HG02623 (cell line): ENCODE measurements around the gene CD33.
"Not testable (repeated sequence)": the region's sequence is repeated elsewhere in the genome, so short reads cannot be mapped to it uniquely, and the experiment has no call there.

ENCODE experiments used
- ATAC-seq: cut with Tn5 transposase; IDR thresholded peaks from one replicate; pipeline ENCODE4 v1.9.1; 2021; ENCODE audit warnings: moderate library complexity; ENCODE audit not compliant: unreplicated experiment

The CD33 gene

DNA sequence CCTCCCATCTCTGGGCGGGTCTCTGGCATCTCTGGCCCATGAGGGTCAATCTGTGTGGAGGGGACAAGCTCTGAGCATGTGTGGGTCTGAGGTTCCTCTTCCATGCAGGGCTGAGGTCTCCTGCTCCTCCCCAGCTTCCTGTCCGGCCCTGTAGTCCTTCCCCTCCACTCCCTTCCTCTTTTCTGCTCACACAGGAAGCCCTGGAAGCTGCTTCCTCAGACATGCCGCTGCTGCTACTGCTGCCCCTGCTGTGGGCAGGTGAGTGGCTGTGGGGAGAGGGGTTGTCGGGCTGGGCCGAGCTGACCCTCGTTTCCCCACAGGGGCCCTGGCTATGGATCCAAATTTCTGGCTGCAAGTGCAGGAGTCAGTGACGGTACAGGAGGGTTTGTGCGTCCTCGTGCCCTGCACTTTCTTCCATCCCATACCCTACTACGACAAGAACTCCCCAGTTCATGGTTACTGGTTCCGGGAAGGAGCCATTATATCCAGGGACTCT lies at the start of gene CD33:
Gene CD33 (plus strand): TSS at position 183 of the 496 bp plus-strand sequence. CDS start 39 bp downstream, at position 222.
- not testable (repeated sequence) for ATAC-seq

DNA sequence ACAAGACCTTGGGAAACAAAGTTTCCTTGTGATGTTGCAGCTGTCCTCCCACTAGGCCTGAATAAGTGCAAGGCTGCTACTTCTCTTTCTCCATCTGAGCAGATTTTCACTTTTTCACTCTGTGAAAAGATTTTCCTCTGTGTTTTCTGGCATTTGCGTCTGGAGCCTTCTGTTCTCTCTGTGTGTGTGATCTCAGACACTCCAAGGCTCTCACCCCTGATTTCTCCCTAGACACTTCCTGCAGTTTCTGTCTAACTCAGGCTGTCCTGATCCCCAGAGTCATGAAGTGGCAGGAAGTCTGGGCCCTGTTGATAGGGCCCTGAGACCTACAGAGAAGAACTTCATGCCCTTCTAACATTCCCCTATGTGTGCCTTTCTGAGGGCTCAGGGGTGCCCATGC lies 45.6 kb upstream of the CD33 start:
- no peak for ATAC-seq

DNA sequence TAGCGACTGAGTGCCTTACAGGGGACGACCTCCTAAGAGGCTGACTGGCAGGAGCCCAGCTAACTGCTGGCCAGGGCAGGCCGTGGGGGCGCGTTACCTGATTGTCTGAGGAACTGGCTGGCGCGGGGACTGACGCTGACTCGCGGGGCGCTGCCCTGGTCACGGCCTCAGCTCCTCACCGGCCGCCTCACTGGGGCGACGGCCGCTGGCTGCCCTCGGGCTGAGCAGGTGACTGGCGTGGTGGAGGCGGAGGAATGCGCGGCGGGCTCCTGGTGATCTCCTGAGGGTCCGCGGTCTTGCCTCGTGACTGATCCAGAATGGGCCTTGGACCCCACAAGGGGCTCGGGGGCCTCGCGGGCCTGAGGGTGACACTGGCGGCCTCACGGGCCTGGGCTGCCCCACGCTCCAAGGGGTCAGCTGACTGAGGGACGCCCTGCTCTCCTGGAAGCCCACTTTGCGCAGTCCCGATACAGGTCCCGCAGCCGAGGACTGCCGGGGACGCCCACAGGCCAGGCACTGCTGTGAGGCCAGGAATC lies 43.4 kb upstream of the CD33 start:
- ATAC-seq = no peak

DNA sequence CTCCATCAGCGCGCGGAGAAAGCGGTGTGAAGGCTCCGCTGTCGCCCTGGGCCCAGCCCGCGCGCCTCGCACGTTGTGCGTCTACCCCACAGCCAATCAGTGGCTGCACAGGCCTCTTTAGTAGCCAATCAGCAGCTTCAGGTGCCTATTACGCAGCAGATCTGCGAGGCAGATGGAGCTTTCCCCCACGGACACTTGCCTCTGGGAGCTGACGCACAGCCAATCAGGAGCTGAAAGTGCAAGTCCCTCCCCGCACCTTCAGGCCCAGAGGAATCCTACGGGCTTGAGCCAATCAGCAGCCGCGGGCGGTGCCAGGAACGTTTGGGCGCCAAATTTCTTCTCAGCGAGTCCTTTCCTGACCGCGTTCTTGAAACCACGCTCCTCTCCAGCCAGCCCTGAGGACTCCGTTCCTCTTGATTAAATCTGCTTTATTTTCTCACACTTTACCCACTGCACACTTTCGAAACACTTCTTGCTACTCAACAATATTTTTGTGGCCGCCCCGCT lies 42.9 kb upstream of the CD33 start:
- no peak for ATAC-seq

DNA sequence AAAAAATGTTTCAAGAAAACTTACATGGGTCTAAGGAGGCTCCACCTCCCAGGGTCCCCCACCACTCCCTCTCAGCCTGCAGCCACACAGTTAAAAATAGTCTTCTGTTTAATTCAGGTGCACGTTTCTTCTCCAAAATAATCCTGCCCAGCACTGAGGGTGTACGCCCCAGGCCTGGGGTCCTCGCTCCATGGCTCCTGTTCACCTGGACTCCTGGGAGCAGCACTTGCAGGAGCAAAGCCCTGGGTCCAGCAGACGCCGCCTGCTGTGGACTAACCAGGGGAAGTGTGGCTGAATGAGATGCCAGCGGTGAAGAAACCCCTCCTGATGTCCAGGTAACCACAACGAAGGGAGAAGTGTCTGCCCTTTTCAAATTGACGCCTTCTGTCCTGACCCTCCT lies 41.3 kb upstream of the CD33 start:
- ATAC-seq = no peak

DNA sequence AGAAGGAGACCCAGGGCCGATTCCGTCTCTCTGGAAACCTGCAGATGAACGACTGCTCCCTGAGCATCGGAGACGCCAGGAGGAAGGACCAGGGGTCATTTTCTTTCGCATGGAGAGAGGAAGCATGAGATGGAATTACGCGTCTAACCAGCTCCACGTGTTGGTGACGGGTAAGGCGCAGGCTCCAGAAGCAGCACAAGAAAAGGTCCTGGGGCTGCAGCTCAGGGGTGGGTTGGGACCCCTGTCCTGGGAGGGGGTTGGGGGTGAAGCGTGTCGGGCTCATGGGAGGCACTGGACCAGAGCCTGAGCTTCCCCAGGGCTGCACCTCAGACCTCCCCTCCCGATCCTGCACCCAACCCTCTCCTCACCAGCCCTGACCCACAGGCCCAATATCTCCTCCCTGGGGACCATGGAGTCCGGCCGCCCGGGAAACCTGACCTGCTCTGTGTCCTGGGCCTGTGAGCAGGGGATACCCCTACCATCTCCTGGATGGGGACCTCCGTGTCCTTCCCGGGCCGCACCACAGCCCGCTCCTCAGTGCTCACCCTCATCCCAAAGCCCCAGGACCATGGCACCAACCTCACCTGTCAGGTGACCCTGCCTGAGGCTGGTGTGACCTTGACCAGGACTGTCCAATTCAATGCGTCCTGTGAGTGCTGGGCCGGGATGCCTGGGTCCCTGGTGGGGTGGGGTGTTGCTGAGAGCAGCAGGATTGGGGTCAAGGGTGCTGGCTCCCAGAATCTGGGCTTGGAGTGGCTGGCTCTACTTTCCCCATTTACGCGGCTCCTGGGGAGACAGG lies 39.6 kb upstream of the CD33 start:
- no peak for ATAC-seq

DNA sequence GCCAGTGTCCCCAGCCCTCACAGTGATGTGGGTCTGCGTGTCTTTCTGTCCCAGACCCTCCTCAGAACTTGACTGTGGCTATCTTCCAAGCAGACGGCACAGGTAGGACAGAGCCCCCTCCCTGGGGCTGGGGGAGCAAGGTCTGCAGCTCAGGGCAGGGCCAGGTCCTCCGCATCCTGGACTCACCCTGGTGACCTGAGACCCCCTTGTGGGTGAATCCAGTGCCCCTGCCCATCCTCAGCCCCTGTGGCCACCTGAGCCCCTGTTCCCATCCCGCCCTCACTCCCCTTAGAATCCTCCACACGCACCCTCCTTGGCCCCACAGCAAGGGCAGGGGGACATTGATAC lies 39.0 kb upstream of the CD33 start:
- ATAC-seq = no peak

DNA sequence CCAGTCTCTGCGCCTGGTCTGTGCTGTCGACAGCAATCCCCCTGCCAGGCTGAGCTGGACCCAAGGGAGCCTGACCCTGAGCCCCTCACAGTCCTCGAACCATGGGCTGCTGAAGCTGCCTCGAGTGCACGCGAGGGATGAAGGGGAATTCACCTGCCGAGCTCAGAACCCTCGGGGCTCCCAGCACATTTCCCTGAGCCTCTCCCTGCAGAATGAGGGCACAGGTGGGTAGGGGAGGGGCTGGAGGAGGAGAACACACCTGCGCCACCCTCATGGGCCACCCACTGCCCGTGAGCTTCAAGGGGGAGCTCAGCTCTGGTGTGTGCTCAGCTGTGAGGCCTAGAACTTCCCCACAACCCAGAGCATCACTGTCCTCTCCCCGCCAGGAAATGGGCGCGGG lies 38.6 kb upstream of the CD33 start:
- ATAC-seq = no peak

DNA sequence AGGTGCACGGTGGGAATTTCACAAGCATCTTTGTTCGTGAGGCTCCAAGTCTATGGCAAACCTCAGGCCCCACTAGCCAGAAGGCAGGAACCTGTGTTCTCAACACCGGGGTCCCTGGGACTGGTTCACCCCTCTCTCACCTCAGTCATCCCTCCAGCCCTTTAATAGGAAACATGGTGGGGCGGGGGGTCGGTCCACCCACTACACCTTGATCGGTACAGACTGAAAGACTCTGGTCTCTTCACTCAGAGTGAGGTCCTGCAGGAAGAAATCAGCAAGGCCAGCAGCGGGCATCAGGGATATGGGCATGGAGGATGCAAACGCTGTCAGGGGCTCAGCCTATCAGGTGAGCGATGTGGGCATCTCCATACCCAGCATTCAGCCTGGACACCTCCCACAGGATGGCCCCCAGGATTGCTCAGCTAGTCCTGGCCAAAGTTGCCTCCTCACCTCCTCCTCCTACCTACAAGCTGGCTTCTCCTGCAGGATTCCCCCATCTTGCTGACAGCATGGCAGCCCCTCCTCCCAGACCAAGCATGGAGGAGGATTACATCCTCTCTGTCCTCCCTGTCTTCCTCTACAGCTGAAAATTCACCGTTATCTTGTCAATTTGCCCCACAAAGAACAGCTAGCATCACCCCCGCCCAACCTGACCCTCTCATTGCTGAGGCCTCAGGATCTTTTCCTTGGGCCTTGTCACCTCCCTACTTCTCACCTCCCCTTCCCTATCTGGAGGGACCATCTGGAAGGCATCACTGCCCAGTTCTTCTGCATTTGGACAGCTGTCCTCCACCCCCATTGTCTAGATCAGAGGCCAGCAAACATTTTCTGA lies 37.3 kb upstream of the CD33 start:
- ATAC-seq = no peak

DNA sequence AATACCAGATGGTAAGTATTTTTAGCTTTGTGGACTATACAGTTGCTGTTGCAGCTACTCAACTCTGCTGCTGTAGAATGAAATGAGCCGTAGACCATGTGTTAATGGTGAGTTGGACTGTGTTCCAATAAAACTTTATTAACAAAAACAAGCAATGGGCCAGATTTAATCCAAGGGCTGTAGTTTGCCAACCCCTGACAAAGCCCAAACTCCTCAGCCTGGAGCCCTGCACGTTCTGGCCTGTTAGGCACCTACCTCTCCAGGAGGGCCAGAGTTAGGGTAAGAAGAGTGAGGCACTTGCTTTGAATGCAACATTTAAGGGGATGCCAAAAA lies 36.7 kb upstream of the CD33 start:
- ATAC-seq = no peak

DNA sequence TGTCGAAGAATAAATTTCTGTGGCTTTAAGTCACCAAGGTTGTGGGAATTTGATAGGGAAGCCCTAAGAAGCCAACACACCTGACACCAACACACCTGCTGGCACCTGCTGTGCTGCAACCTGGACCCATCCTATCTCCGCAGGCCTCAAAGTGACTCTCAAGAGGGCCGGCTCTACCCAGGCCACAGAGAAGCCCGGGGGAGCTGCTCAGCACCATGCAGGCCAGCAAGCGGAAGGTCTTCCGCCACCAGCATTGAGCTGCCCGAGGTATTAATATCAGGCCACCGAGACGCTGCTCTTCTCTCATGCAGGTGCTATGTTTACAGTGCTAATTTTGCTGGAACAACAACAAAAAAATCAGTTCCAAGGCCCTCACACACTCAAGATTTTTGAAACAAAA lies 32.2 kb upstream of the CD33 start:
- ATAC-seq = no peak

DNA sequence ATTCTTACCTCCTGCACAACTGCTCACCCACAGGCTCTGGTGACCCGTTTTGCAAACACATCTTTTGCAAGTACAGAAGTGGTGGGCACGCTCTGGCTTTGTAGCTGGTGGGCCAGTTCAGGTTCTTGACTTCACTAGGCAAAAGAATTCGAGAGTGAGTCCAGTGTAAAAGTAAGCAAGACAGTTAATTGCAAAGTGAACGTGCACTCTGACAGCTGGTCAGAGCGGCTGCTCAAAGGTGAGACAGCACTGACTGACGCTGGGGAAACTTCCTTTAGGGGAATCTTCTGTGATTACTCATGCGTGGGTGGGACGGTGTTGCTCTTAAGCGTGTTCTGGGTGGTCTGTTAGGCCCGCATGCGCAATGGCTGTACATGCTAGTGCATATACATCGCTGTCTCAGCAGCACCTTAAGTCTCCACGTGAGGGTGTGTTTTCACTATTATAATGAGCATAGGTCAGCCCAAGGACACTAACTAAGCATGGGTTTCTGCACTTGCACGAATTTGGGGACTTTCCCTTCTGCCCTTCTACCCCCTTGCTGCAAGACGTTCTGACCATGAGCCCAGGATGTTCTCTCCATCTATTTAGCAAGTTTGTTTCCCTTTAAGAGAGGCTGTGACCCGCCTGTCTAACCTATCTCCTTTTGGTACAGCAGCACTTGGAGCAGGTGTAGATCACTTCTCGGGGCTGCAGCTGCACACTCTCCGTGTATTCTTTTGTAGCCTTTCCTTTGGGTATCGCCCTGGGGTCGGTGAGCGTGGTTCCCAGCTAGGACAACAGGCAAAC lies 30.2 kb upstream of the CD33 start:
- ATAC-seq = no peak

DNA sequence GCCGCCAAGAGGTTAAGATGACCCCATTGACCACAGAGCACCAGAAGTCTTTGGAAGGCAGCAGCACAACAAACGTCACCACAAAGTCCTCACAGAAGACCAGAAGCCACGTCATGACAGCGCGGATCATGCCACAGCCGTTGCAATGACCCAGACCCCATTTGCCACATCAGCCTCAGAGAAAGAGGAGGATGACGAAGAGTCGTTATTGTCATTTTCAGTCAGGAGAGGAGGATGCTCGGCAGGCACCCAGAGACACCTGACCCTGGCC lies 29.6 kb upstream of the CD33 start:
- no peak for ATAC-seq

DNA sequence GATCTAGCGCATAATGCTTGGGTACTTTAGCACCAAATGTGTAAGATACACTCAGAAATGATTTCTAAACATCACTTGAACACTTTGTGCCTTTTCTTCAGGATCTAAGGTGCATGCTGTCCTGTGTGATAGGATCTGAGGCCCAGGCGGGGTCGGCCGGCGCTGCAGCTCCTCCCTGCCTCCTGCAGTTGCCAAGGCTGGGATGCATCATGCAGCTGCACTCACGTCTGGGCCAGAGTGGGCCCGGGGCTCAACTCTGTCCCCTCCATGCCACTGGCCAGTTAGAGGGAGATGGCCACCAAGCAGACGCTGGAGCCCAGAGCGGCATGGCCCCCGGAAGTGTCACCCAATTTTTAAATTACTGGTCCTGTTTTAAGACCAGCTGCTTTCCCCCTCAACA lies 29.3 kb upstream of the CD33 start:
- ATAC-seq = no peak

DNA sequence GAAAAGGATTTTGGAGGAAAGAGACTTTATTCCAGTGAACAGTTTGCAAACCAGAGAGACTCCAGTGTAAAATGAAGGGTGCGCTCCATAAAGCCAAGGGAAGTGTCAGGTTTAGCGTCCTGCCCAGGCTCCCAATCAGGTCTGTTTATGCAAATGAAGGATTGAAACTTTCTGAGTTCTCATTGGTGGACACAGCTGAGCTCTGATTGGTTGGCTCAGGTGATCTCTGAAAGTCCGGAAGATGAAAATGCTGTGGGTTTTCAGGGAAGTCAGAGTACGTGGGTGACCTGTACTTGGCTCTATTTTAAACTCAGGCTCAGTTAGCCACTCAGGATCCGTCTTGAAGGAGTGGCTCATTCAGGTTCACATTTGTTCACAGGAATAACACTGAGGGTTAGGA lies 28.7 kb upstream of the CD33 start:
- ATAC-seq = no peak

DNA sequence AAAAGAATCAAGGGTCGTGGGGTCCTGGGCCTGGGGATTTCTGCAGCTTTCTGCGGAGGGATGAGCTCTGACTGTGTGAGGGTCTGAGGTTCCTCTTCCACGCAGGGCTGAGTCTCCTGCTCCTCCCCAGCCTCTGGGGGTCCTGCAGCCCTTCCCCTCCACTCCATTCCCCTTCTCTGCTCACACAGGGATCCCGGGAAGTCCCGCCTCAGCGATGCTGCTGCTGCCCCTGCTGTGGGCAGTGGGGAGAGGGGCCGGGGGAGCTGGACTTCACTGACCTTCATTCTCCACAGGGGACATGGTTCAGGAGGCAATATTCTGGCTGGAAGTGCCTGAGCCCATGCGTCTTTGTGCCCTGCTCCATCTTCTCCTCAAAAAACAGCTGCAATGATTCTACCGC lies 26.2 kb upstream of the CD33 start:
- no peak for ATAC-seq

DNA sequence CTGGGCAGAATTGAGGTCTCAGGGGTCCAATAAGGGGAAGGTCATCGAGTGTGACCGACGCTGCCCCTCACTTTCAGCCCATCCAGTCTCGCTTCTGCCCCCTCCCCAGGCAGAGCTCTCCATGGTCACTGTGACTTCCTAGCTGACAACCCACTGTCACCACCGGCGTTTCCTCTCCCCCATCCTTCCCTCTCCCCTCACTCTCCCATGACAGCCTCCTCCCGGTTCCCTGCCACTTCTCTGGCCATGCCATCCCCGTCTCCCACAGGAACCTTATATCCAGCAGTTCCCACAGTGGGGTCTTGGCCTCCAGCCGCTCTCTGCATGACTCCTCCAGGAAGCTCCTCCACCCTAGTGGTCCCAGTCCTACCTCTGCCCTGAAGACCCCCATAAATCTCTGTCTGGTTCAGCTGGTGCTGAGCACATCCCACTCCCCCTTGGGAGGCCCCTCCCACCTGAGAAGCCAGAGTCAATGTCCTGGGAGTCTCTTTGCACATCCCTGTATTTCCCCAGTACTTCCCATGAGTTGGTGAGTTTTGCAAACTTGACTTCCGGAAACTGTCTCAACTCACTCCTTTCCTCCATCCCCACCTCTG lies 24.7 kb upstream of the CD33 start:
- no peak for ATAC-seq

DNA sequence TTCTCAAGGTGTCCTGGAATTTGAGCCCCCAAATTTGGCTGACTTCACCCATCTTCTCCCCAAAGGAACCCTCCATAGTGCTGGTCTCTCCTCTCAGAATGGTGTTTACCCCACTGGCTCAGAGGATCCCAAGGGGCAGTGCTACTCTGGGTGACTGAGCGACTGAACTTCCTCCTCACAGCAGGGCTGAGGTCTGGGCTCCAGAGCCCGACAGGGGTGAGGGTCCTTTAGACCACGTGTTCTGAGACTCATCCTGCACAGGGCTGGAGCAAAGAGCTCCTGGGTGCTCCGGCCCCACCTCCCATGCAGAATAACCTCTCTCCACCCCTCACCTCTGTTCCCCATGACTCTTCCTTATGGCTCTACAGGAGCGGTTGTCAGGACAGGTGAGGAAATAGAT lies 23.2 kb upstream of the CD33 start:
- ATAC-seq = no peak

DNA sequence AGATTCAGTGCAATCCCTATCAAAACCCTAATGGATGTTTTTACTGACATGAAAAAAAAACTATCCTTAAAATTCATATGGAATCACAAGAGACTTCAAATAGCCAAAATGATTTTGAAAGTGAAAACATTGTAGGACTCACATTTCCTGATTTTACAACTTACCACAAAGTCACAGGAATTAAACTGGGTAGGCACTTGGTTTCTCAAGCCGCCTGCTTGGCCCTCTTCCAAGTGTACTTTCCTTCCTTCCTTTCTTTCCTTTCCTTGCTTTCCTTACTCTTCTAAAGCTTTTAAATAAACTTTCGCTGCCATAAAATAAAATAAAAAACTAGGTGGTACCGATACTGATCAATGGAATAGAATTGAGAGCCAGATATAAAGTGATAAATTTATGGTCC lies 21.0 kb upstream of the CD33 start:
- ATAC-seq = no peak

DNA sequence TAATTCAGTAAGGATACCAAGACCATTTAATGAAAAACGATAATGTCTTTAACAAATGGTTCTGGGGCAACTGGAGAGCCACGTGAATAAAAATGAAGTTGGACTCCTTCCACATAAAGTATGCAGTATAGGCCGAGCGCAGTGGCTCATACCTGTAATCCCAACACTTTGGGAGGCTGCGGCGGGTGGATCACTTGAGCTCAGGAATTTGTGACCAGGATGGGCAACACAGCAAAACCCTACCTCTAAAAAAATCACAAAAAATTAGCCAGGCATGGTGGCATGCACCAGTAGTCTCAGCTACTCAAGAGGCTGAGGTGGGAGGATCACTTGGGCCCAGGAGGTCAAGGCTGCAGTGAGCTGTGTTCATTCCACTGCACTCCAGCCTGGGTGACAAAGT lies 20.6 kb upstream of the CD33 start:
- no peak for ATAC-seq

DNA sequence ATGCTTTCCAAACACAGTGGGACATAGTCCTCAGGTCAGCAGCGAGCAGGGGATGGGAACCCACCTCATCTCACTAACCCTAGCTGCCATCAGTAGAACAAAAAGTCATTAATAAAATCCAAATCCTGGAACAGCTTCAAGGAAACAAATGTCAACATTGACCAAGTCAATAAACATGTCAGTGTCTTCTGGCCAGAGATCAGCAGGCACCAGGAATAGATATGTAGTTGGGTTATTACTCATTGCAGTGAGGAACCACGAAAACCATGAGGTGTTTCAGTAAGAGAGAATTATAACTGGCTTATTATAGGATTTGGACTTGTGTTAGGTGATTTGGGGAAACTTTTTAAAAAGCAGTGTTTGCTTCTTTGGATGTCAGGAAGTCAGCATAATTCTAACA lies 17.1 kb upstream of the CD33 start:
- ATAC-seq = no peak
